Nephron progenitor cell (in vitro differentiated cells): ENCODE measurements around the gene HCLS1.

Experiments
- DNase-seq: peaks from one replicate; pipeline ENCODE4 v3.0.0; 2021
- H3K27ac Mint-ChIP-seq: 2 replicates; pipeline ENCODE4 v1.8.0; 2021; ENCODE audit warnings: mild to moderate bottlenecking, moderate library complexity, mixed read lengths
- H3K27me3 Mint-ChIP-seq: 2 replicates; pipeline ENCODE4 v1.8.0; 2021; ENCODE audit warnings: mild to moderate bottlenecking, low read depth, mixed read lengths; ENCODE audit not compliant: poor library complexity
- H3K36me3 Mint-ChIP-seq: 2 replicates; pipeline ENCODE4 v1.8.0; 2021; ENCODE audit warnings: low read depth, mixed read lengths
- H3K4me1 Mint-ChIP-seq: 2 replicates; pipeline ENCODE4 v1.8.0; 2021; ENCODE audit warnings: mixed read lengths
- H3K4me3 Mint-ChIP-seq: 2 replicates; pipeline ENCODE4 v1.8.0; 2021; ENCODE audit warnings: mild to moderate bottlenecking, moderate library complexity, mixed read lengths
- H3K9me3 Mint-ChIP-seq: 2 replicates; pipeline ENCODE4 v1.8.0; 2021; ENCODE audit warnings: mild to moderate bottlenecking, moderate library complexity, mixed read lengths
- CTCF ChIP-seq: fragments of 200-600 bp; sonication (generic); IDR thresholded peaks from 2 replicates; pipeline ENCODE4 v1.5.0; 2021; ENCODE audit warnings: antibody characterized with exemption

HCLS1 gene

GRCh38 chr3:121626495-121626894 lies 34.2 kb downstream of the HCLS1 start:
- Mint-ChIP-seq H3K36me3 (no peaks in the 10 kb centered on the region), H3K4me3 (no peak overlapping the region), H3K27ac (no peak overlapping the region), H3K4me1 (peaks cover 17% of the 10 kb centered on the region), H3K27me3 (peaks cover 3% of the 10 kb centered on the region), H3K9me3 (no peaks in the 10 kb centered on the region)
- no peak for TF ChIP-seq CTCF
- no peak for DNase-seq

- Mint-ChIP-seq H3K4me1 (peaks cover 17% of the 10 kb centered on the region), H3K27ac (peak overlapping the region; percentile 86), H3K27me3 (peaks cover 3% of the 10 kb centered on the region), H3K4me3 (no peak overlapping the region), H3K9me3 (no peaks in the 10 kb centered on the region), H3K36me3 (no peaks in the 10 kb centered on the region)
- TF ChIP-seq CTCF = no peak
- DNase-seq = no peak
Observed at GRCh38 chr3:121624147-121624899, 36.4 kb downstream of the HCLS1 start.

GRCh38 chr3:121621491-121621890 lies 39.2 kb downstream of the HCLS1 start:
- no peak for DNase-seq
- Mint-ChIP-seq H3K36me3 (no peaks in the 10 kb centered on the region), H3K27me3 (peaks cover 3% of the 10 kb centered on the region), H3K9me3 (no peaks in the 10 kb centered on the region), H3K4me3 (no peak overlapping the region), H3K27ac (no peak overlapping the region), H3K4me1 (peaks cover 21% of the 10 kb centered on the region)
- TF ChIP-seq CTCF = no peak

GRCh38 chr3:121619691-121620090 lies 41.0 kb downstream of the HCLS1 start:
- H3K4me3 Mint-ChIP-seq = no peak overlapping the region
- H3K4me1 Mint-ChIP-seq = peaks cover 15% of the 10 kb centered on the region
- TF ChIP-seq CTCF = no peak
- H3K27me3 Mint-ChIP-seq = peaks cover 3% of the 10 kb centered on the region
- no peaks in the 10 kb centered on the region for H3K9me3 Mint-ChIP-seq
- DNase-seq = no peak
- H3K36me3 Mint-ChIP-seq = no peaks in the 10 kb centered on the region
- H3K27ac Mint-ChIP-seq = no peak overlapping the region

- Mint-ChIP-seq H3K27me3 (no peaks in the 10 kb centered on the region), H3K36me3 (no peaks in the 10 kb centered on the region), H3K4me3 (no peak overlapping the region), H3K27ac (no peak overlapping the region), H3K9me3 (no peaks in the 10 kb centered on the region), H3K4me1 (no peaks in the 10 kb centered on the region)
- TF ChIP-seq CTCF = no peak
- no peak for DNase-seq
Observed at GRCh38 chr3:121606106-121606505, 54.6 kb downstream of the HCLS1 start.

GRCh38 chr3:121604759-121605158 lies 55.9 kb downstream of the HCLS1 start:
- no peak for DNase-seq
- Mint-ChIP-seq H3K9me3 (no peaks in the 10 kb centered on the region), H3K27ac (no peak overlapping the region), H3K4me1 (no peaks in the 10 kb centered on the region), H3K36me3 (no peaks in the 10 kb centered on the region), H3K27me3 (no peaks in the 10 kb centered on the region), H3K4me3 (no peak overlapping the region)
- TF ChIP-seq CTCF = no peak
